ENCODE data around the gene OR4M1.
A peak's percentile ranks its signal among the peaks of the same experiment; 100 is the strongest.
"Not testable (repeated sequence)": the region's sequence is repeated elsewhere in the genome, so short reads cannot be mapped to it uniquely, and the experiment has no call there.

OR4M1 gene

GRCh38 chr14:19773204-19773603, at the start of gene OR4M1:
OR4M1 (plus strand) TSS chr14:19773504; CDS start chr14:19780323, 6,819 bp downstream.
- DNase-seq: not testable (repeated sequence)

- no peak for DNase-seq
These were observed 43.9 kb upstream of the OR4M1 start for GRCh38 chr14:19729359-19729758.

- no peak for DNase-seq
These were observed 43.5 kb upstream of the OR4M1 start for GRCh38 chr14:19729763-19730162.

- DNase-seq: not testable (repeated sequence)
These were observed 39.4 kb upstream of the OR4M1 start for GRCh38 chr14:19733893-19734292.

GRCh38 chr14:19743256-19743655, 30.0 kb upstream of the OR4M1 start, which contains the start of gene OR4Q3:
OR4Q3 (plus strand) TSS chr14:19743571.
- peak in 1 of 3 experiments; percentile 6 for DNase-seq

GRCh38 chr14:19752316-19752715, 21.0 kb upstream of the OR4M1 start:
- not testable (repeated sequence) for DNase-seq

GRCh38 chr14:19754172-19754571, 19.1 kb upstream of the OR4M1 start:
- no peak for DNase-seq

GRCh38 chr14:19771491-19771890, 1.8 kb upstream of the OR4M1 start:
- not testable (repeated sequence) for DNase-seq

- no peak for DNase-seq
These were observed 1.3 kb upstream of the OR4M1 start for GRCh38 chr14:19771895-19772430.

GRCh38 chr14:19772454-19772853, 850 bp upstream of the OR4M1 start:
- DNase-seq: not testable (repeated sequence)

GRCh38 chr14:19775587-19775986, 2.3 kb downstream of the OR4M1 start:
- no peak for DNase-seq

- DNase-seq: not testable (repeated sequence)
These were observed 12.5 kb downstream of the OR4M1 start for GRCh38 chr14:19785848-19786247.

GRCh38 chr14:19787318-19787717, 14.0 kb downstream of the OR4M1 start:
- DNase-seq: not testable (repeated sequence)

GRCh38 chr14:19788150-19788549, 14.8 kb downstream of the OR4M1 start:
- not testable (repeated sequence) for DNase-seq

- not testable (repeated sequence) for DNase-seq
These were observed 23.3 kb downstream of the OR4M1 start for GRCh38 chr14:19796520-19797108.

- no peak for DNase-seq
These were observed 26.6 kb downstream of the OR4M1 start for GRCh38 chr14:19799880-19800279.

- no peak for DNase-seq
These were observed 27.2 kb downstream of the OR4M1 start for GRCh38 chr14:19800282-19801117.

- DNase-seq: no peak
These were observed 27.8 kb downstream of the OR4M1 start for GRCh38 chr14:19801118-19801464.

GRCh38 chr14:19803470-19803869, 30.2 kb downstream of the OR4M1 start, which contains the start of gene OR4N2:
OR4N2 (plus strand) TSS chr14:19803770; CDS start chr14:19827449, 23,679 bp downstream.
- not testable (repeated sequence) for DNase-seq

- DNase-seq: not testable (repeated sequence)
These were observed 40.0 kb downstream of the OR4M1 start for GRCh38 chr14:19813171-19813920.

GRCh38 chr14:19819879-19820278, 46.6 kb downstream of the OR4M1 start:
- not testable (repeated sequence) for DNase-seq

- not testable (repeated sequence) for DNase-seq
These were observed 47.7 kb downstream of the OR4M1 start for GRCh38 chr14:19821016-19821415.

GRCh38 chr14:19823178-19823577, 49.9 kb downstream of the OR4M1 start:
- no peak for DNase-seq
